Progenitor cell of endocrine pancreas (in vitro differentiated cells): ENCODE results near the gene CMYA5. TPM values are rescaled to one million over a fixed set of nuclear protein-coding genes. Genes with fewer than 3 reads are reported as not detected.

Source experiments
- DNase-seq: peaks from one replicate; pipeline ENCODE4 v3.0.0; 2021; ENCODE audit warnings: low spot score; ENCODE audit not compliant: unreplicated experiment
- H3K27ac Mint-ChIP-seq: 2 replicates; pipeline ENCODE4 v1.8.0; 2021; ENCODE audit warnings: mild to moderate bottlenecking, moderate library complexity, mixed read lengths
- H3K27me3 Mint-ChIP-seq: 2 replicates; pipeline ENCODE4 v1.8.0; 2021; ENCODE audit warnings: mixed read lengths
- H3K36me3 Mint-ChIP-seq: 2 replicates; pipeline ENCODE4 v1.8.0; 2022; ENCODE audit warnings: mixed read lengths; ENCODE audit not compliant: insufficient read depth
- H3K4me1 Mint-ChIP-seq: 2 replicates; pipeline ENCODE4 v1.8.0; 2021; ENCODE audit warnings: low read depth, mixed read lengths
- H3K4me3 Mint-ChIP-seq: 2 replicates; pipeline ENCODE4 v1.8.0; 2021; ENCODE audit warnings: low read depth, mild to moderate bottlenecking, moderate library complexity, mixed read lengths
- H3K9me3 Mint-ChIP-seq: 2 replicates; pipeline ENCODE4 v1.8.0; 2021; ENCODE audit warnings: low read depth, mixed read lengths
- total RNA-seq: library from RNA; stranded (reverse); gene quantifications from 2 replicates; pipeline ENCODE4 v1.2.1, GENCODE V29; 2021
- TF ChIP-seq, protein P1 (sequence below): fragments of 200-600 bp; sonication (generic); IDR thresholded peaks from one replicate; pipeline ENCODE4 v1.5.0; 2021; ENCODE audit warnings: antibody characterized with exemption, mild to moderate bottlenecking; ENCODE audit not compliant: unreplicated experiment

CMYA5 gene
- total RNA-seq, 1 donor from 2014 or later, result 1.1 TPM

DNA sequence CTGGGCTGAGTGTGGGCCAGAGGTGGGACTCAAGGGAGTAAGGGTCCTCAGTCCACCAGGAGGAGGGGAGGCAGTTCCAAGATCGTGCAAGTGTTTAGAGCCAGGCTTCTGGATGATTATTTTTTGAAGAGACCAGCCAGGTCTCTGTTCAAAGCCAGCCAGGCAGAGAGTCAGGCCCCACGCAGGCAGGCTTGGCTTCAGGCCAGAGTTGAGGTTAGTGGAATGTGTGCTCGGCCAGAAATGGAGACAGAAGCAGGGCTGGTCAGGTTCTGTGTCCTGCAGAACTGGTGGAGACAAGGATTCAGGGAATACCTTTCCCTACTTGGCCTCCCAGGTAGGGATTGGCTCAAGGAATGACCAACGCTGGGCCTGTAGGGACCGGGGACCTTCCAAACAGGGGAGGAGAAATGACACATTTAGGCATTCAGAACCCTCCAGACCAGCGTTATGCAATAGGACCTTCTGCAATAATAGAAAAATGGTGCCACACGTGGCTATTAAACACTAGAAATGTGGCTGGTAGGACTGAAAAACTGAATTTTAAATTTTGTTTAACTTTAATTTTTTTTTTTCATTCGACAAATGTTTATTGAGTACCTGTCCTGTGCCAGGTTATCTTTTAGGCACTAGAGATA lies 106.2 kb downstream of the CMYA5 start:
- H3K9me3 Mint-ChIP-seq, result no peaks in the 10 kb centered on the region
- DNase-seq, result no peak
- TF ChIP-seq, protein P1, sequence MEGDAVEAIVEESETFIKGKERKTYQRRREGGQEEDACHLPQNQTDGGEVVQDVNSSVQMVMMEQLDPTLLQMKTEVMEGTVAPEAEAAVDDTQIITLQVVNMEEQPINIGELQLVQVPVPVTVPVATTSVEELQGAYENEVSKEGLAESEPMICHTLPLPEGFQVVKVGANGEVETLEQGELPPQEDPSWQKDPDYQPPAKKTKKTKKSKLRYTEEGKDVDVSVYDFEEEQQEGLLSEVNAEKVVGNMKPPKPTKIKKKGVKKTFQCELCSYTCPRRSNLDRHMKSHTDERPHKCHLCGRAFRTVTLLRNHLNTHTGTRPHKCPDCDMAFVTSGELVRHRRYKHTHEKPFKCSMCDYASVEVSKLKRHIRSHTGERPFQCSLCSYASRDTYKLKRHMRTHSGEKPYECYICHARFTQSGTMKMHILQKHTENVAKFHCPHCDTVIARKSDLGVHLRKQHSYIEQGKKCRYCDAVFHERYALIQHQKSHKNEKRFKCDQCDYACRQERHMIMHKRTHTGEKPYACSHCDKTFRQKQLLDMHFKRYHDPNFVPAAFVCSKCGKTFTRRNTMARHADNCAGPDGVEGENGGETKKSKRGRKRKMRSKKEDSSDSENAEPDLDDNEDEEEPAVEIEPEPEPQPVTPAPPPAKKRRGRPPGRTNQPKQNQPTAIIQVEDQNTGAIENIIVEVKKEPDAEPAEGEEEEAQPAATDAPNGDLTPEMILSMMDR, result no peak
- no peaks in the 10 kb centered on the region for H3K27me3 Mint-ChIP-seq
- H3K4me3 Mint-ChIP-seq, result no peak overlapping the region
- no peak overlapping the region for H3K27ac Mint-ChIP-seq
- H3K4me1 Mint-ChIP-seq, result no peaks in the 10 kb centered on the region
- peaks cover 2% of the 10 kb centered on the region for H3K36me3 Mint-ChIP-seq

DNA sequence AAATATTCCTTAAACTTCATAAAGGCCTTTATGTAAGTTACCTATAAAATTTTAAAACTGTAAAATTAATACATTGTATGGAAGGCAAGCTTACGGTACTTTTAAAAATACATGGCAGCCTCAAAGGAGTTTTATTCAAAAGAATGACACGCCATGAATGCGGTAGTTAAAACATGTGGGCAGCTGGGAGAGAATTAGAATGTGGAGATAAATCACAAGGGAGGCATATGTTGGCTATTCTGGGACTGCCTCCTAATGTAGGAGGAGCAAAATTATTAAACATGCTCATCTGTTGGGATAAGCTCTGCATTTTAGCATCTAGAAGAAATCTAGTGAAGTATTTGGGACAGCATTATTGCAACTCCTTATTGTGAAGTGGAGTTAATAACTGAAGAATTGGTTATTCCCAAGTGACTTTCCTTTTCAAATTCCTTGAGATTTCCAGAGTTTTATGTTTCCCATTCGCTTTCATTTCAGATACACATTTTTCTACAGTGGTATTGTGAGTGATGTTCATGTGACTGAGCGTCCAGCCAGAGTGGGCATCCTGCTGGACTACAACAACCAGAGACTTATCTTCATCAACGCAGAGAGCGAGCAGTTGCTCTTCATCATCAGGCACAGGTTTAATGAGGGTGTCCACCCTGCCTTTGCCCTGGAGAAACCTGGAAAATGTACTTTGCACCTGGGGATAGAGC lies 109.4 kb downstream of the CMYA5 start:
- Mint-ChIP-seq H3K4me1 (no peaks in the 10 kb centered on the region), H3K27me3 (no peaks in the 10 kb centered on the region), H3K36me3 (peaks cover 2% of the 10 kb centered on the region), H3K27ac (no peak overlapping the region), H3K9me3 (no peaks in the 10 kb centered on the region), H3K4me3 (no peak overlapping the region)
- TF ChIP-seq, protein P1, result no peak
- no peak for DNase-seq

DNA sequence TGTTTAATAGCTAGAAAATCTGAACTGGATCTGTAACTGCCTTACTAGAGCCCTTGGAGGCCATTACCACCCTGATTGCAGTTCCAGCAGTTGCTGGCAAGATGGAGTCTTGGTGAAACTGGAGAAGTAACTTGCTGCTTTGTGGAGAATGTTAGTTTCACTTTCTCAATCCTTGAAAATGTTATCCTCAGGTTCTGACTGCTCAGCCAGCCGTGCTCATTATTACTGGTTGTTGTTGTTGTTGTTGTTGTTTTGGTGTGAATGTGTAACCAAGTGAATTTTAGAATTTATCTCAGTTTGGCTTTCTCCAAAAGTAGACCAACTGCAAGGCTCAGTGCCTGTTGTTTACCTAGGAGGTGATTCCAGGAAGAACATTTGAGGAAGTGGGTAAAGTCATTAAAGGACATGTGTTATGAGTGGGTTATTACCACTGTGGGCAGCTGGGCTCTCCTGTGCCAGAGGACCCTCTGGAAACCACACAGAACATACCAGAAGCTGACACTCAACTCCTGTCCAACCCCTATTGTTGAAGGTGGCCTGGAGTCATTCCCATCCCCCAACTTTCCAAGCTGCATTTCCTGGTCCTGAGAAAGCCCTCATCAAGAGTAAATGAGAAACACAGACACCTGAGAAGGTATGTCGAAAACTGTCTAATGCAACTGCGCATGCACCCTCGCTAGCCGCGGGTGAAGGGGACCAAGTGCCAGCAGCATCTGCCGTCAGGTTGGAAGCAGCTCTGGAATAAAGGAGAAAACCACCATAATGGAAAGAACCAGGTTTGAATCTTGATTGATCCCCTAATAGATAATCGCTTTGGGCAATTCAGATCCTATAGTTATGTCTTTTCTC lies 111.6 kb downstream of the CMYA5 start:
- no peak for DNase-seq
- H3K4me3 Mint-ChIP-seq, result no peak overlapping the region
- no peaks in the 10 kb centered on the region for H3K9me3 Mint-ChIP-seq
- no peak overlapping the region for H3K27ac Mint-ChIP-seq
- no peaks in the 10 kb centered on the region for H3K4me1 Mint-ChIP-seq
- no peaks in the 10 kb centered on the region for H3K36me3 Mint-ChIP-seq
- H3K27me3 Mint-ChIP-seq, result no peaks in the 10 kb centered on the region
- TF ChIP-seq, protein P1, result no peak

DNA sequence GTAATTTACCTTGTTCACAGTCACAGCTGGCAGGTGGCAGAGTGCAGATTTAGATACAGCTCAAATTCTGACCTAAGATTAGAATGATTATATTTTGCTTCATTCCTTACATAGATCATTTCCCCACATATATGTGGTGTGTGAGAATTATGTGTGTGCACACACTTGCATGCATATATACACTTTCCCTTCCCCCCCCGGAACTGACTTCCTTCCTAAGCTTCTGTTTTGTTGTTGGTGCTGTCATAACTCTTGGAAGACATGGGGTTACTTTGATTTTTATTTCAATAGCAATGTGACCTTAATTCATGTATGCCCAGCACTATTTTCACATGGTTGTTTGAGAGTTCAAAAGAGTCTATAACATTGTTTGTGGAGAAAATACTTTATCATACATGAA lies 112.8 kb downstream of the CMYA5 start:
- Mint-ChIP-seq H3K4me3 (no peak overlapping the region), H3K36me3 (no peaks in the 10 kb centered on the region), H3K4me1 (no peaks in the 10 kb centered on the region), H3K27me3 (no peaks in the 10 kb centered on the region), H3K27ac (no peak overlapping the region), H3K9me3 (no peaks in the 10 kb centered on the region)
- no peak for DNase-seq
- TF ChIP-seq, protein P1, result no peak

DNA sequence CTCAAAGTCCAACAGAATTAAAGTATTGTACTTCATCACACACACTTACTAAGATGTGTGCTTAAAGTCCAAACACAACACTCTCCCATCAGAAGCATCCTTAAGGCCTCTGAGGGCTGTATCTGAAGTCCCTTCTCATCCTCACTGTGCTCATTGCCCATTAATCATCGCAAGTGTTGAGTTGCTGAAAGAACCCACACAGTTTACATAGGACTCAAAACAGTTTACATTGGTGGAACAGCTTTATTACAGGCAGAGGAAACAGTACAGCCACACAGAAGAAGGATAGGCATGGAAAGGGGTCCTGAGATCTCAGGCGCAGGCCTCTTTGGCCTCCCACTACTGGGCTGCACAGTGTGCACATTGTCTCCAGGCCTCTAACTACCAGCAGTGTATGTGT lies 113.4 kb downstream of the CMYA5 start:
- DNase-seq, result no peak
- Mint-ChIP-seq H3K4me1 (no peaks in the 10 kb centered on the region), H3K27ac (no peak overlapping the region), H3K4me3 (no peak overlapping the region), H3K9me3 (no peaks in the 10 kb centered on the region), H3K27me3 (no peaks in the 10 kb centered on the region), H3K36me3 (no peaks in the 10 kb centered on the region)
- TF ChIP-seq, protein P1, result no peak
